NCI-H524 treated with DMSO at 0.1 percent for 48 hours (cell line): ENCODE measurements around the gene CXCL6.

Source experiments
- DNase-seq: peaks from one replicate; lab custom pipeline; 2025; lab: John Stamatoyannopoulos, UW

Gene CXCL6

DNA sequence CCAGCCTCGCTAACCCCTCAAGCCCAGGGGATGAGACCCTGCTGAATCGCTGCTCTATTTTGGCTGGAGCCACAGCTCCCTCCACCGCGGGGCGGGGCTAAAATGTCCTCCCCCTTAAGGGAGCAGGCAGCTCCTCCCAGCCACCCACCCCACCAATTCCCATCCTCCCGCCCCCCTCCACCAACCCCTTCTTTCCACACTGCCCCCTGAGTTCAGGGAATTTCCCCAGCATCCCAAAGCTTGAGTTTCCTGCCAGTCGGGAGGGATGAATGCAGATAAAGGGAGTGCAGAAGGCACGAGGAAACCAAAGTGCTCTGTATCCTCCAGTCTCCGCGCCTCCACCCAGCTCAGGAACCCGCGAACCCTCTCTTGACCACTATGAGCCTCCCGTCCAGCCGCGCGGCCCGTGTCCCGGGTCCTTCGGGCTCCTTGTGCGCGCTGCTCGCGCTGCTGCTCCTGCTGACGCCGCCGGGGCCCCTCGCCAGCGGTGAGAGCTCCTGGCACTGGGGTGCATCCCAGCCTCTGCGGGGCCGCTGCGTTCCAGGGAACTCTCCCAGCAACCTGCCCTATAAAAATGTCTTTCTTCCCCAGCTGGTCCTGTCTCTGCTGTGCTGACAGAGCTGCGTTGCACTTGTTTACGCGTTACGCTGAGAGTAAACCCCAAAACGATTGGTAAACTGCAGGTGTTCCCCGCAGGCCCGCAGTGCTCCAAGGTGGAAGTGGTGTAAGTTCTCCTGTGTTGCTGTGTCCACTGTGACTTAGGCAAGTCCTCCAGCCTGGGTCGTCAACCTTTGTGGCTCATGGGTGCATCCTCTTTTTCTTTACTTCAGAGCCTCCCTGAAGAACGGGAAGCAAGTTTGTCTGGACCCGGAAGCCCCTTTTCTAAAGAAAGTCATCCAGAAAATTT is at the start of gene CXCL6:
Gene CXCL6 (plus strand): TSS at position 306 of the 907 bp plus-strand sequence. CDS start 73 bp downstream, at position 379.
- DNase-seq = no peak

DNA sequence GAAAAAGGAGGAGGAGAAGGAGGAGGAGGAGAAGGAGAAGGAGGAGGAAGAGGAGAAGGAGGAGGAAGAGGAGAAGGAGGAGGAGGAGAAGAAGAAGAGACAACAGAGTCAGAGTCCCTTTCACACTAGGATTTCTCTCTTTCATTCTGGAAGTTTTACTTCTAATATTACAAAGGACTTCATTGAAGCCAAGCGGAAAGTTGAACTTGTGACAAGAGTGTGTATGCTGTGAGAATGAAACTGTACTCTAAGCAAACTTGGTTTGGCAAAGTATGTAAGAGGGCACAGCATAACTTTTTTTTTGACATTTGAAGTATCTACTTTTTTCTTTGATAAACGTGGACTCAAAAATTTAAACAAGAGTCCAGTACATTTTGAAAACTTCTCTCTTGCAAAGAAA is 48.1 kb upstream of the CXCL6 start:
- DNase-seq = no peak

DNA sequence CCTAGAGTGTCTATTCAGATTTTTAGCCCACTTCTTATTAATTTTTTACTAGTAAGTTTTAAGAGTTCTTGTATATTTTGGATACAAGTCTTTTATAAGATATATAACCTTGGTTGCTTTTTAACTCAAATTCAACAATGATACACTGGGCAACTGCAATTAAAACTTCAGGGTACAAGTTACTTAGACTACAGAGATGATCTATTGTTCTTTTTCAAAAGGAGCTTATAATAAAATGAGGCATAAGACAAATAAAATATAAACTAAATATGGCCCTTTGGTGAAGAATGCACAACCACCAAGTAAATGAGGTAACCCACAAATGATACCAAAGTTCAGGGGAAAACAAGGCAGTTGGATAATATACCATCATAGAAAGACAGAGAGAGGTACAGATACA is 37.6 kb upstream of the CXCL6 start:
- DNase-seq = no peak

DNA sequence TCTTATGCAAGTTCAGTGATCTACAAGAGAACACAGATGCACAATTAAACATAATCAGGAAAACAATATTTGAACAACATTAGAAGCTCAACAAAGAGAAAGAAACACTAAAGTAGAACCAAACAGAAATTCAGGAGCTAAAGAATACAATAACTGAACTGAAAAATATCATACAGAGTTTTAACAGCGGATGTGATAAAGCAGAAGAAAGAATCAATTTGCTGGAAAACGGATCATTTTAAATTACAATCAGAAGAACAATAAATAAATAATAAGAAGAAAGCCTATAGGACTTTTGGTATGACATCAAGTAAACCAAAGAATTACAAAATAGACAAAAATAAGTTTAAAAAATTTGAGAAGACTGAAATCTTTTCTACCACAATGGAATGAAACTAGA is 36.3 kb upstream of the CXCL6 start:
- DNase-seq = no peak

DNA sequence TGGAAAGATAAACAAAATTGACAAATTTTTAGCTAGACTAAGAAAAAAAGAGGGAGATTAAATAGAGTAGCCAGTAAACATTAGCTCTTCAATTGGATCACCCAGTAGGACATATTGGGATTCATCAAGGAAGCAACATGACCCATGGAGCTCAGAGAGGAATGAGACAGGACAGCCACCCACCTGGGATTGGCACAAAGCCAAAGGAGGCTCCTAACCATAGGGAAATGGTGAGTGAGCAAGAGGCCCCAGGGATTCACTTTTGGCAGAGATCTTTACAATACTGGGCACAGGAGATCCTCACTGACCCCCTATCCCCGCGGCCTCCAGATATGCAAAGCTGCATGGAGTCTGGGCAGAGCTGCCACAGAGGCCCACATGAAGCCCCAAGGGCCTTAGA is 34.8 kb upstream of the CXCL6 start:
- no peak for DNase-seq

DNA sequence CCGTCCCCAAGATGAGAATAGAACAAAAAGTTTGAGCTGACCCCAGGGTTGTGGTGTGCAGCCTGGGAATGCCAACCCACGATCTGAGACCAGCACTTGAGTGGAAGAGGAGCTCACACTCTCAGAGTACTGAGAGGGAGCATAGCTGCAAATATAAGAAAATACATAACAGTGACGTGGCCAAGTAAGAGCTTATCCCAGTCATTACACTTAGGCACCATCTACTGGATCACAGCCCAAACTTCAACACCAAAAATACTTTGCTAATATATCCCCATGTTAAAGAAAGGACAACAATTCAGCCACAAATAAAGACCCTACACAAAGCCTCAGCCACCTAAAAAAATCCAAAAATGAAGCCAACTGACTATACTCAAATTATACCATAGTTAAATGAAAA is 33.3 kb upstream of the CXCL6 start:
- DNase-seq = no peak

DNA sequence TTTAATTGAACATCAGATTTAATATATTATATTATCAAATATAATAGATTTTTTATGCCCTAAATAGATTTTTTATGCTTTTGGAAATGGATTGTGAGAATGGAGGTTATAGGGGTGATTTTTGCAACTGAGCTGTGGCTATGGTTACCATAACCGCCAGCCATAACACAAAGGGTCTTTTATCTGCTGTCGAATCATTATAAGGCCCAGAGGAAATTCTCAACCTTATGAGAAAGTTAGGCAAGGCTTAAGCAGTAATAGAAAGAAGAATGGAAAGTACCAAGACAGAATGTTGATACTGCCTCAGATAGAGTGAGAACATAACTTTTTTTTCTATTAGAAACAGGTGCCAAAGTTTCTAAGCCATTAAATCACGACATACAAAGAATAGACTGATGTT is 26.3 kb upstream of the CXCL6 start:
- no peak for DNase-seq

DNA sequence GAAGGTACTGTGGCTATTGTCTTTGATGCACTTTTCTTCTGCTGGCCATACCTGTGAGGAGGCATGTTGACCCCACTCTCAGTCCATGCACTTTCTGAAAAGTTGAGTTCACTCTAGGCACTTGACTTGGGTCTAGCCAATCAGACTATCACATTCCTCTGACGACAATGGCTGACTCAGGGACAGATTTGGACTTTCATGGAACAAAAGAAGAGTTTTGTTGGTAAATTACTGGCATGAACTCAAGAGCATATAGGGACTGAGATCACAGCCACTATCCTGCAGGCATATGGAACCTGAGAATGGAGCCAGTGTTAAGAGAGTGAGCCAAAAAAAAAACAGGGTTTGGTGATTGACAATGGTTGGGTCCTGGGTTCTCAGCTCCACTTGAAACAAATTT is 24.6 kb upstream of the CXCL6 start:
- no peak for DNase-seq

DNA sequence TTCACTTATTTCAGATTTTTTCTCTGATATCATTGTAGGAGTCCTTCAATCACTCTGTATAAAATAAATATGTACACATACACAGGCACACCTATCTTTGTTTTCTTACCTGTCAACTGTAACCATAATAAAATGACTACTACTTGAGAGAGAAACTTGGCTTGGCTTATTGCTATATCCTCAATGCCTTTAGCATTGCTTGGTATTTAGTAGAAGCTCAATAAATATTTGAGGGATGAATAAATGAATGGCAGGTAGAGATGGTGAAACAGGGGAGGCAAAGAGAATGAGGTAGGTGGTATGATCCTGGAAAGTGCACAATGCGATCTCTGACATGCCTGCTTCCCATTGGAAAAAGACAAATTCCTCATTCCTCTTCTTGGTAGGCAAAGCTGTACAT is 21.8 kb upstream of the CXCL6 start:
- DNase-seq = no peak

DNA sequence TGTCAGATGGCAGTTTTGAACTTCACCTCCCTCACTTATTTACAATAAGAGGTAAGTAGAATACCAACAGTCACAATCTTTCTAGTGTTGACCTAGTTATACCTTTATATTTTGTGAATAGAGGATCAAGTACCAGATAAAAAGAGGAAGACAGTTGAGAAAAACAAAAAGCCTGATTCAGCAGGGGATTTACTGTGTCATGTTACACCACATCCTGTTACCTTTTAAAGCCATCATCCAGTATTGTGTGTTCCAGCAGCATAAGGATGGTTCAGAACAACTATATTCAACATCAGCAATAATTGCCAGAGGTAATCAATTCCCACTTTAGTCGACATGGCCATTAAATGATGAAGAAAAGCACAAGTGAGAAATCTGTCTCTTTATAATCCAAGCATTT is 21.3 kb upstream of the CXCL6 start:
- DNase-seq = no peak

DNA sequence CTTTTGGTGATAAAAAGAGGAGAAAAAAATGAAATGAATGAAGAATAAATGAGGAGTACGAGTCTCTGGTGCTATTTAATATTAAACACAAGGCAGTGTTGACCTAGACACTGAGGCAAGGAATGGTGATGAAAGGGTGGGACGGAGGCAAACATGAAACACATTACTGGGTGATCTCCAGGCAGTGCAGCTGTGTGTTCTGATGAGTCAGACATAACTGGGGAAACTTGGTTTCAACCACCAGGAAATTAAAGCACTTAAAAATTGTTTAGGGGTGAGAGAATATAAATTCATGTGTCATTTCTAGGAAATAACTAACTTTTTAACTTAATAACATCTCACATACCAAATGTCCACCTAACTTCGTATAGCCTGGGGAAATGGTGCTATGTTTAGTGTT is 19.7 kb upstream of the CXCL6 start:
- no peak for DNase-seq

DNA sequence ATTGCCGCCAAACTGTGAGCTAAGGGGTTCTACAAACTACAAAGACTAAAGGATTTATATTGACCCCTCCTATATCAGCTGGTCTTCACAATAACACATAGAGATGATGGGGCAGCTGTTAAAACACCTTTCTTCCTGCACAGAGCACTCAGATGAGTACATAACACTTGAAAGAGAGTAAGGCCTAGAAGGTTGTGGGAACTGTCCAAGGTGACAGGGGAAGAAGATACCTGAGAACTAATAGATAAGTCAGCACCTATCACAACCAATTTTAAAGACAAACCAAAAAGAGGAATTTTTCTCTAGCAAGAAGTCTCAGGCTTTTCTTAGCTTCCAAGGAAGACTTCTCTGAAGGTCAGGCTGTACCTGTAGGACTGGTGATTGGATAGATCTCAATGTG is 19.1 kb upstream of the CXCL6 start:
- no peak for DNase-seq

DNA sequence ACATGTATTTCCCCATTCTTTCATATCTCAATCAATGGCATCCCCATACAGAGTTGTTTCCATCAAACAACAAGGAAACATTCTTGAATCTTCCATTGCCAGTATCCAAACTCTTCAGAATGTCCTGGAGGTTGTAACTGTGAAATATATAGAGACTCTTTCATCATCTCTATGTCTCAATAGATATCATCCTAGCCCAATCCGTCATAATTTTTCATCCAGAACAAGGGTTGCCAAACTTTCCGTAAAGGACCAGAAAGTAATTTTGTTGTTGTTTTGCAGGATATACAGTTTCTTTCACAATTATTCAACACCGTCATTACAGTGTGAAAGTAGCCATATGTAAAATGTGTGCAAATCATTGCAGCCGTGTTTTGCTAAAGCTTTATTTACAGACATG is 15.2 kb upstream of the CXCL6 start:
- DNase-seq = no peak

DNA sequence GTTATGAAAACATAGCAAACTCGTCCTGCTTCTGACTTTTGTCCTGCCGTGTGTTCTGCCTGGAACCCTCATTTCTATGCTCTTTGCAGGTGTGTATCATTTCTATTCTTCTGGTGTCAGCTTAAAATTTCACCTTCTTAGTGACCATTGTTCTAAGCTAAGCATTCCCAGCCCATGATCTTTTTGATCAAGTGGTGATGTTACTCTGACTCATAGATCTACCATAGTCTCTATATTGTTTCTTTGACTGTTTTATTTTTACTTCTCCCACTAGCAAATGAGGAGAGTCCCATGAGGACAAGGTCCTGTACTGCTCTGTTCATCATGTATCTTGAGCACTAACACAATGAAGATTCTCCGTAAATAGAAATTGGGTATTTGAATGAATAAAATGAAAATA is 14.1 kb upstream of the CXCL6 start:
- no peak for DNase-seq

DNA sequence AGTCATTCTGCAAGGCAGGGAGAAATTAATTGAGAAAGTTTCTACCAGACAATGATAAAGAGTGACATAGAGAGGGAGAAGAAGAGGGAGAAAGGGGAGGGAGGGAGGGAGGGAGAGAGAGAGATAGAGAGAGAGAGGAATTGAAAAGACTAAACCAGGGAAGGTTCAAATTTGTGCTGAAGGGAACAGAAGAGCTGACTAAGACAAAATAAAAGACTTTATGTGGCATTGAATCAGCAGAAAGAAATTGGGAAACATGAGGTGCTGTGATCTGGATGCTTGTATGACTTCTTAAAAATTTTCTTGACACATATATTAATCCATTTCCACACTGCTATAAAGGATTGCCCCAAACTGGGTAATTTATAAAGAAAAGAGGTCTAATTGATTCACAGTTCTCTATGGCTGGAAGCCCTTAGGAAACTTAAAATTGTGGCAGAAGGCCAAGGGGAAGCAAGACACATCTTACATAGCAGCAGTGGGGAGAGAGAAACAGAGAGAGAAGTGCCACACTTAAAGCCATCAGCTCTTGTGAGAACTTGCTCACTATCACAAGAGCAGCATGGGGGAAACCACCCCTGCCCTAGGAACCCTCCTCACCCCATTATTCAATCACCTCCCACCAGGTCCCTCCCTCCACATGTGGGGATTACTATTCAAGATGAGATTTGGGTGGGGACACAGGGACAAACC is 13.5 kb upstream of the CXCL6 start:
- DNase-seq = no peak

DNA sequence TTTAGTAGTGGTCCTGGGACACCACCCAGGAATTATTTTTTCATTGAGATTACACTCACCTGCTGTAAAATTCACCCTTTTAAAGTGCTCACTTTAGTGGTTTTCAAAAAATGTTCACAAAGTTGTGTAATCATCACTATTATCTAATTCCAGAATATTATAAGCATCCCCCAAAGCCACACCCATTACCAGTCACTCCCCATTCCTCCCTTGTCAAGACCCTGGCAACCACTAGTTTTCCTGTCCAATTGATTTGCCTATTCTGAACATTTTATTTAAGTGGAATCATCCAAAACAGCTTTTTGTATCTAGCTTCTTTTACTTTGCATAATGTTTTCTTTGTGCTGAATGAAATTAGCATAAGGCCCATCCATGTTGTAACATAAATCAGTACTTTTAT is 12.7 kb upstream of the CXCL6 start:
- DNase-seq = no peak

DNA sequence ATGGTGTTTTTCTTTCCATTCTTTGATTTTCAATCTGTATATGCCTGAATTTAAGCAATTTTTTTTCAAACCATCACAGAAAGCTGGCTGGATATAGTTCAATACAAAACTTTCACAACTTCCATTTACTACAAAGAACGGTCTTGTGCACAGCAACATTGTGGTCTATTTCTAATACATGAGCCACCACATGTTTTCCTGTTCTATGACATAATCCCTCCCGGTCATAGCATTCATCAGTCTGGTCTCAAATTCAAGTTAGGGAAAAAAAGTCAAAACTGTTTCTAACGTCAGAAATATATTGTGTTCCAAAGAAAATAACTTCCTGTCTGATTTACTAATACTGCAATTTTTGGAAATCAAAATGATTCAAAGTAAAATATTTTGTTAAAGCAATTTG is 7.5 kb upstream of the CXCL6 start:
- no peak for DNase-seq

DNA sequence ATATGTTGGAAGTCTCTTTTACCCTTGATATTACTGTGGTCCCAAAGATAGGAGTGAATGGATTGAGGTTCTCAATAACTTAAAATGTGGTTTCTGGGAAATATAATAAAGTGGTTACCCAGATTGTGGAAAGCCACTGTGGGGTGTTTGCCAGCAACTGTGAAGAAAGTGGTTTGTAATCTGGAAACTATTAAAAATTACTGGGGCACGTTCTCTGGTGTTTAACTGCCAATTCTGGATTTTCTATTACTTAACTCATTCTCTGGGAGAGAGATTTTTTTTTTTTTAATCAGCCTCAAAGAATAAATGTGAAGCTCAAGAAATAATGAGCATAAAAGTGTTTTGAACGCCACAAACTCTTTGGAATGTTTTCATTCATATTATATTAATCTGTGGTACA is 4.9 kb upstream of the CXCL6 start:
- no peak for DNase-seq

DNA sequence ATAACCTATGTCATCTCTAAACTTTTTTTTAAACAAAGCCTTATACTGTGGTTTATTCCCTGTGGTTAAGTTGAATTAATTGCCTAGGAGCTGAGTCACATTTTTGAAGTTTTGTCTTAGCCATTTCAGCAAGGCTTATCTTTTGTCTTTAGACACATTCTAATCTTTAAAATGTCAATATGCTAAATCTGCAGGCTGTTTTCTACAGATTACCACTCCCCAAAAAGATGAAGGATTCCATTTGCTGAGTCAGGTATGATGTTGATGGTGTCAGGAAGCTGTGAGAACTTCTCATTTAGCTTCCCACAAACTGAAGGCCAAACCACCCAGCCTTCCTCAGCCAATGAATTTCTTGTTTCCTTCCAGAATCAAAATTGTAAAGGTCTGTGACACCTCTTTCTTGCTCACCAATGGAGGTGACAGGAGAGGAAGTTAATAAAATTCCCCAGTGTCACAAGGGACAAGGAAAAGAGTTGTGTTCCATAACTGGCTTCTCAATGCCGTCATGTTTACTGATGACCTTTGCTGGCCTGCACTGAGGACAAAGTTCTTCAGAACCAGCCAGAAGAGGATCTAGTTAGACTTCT is 3.7 kb upstream of the CXCL6 start:
- DNase-seq = no peak

DNA sequence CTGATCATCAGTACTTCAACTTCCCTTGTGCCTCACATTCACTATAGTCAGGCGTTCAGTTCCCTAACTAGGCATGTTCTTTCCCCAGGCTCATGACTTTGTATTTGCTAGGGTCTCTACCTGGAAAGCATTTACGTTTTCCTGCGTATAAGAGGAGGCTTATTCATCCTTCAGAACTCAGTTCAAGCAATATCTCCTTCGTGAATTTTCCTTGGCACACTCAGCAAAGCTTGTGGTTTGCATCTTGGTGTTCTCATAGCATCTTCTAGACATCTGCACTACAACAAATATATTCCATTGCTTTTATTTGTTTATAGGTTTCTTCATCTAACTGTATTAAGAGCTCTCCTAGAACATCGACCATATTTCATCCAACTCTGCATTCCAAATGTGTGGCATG is 2.6 kb downstream of the CXCL6 start:
- DNase-seq = no peak

DNA sequence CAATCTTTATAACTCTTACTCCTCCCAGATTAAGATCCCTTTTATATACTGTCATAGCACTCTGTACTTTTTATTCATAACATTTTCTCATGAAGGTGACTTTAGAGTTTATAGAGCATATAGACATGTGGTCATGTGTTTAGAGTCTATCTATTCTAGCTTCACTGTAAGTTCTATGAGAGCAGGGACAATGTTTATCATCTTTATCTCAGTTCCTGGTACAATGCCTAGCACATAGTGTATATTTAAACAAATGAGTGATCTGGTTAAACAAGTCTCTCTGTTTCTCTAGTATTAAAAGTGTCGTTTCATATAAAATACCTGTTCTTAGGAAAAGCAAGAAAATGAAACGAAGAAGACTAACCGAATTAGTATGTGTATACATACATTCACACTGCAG is 3.2 kb downstream of the CXCL6 start:
- no peak for DNase-seq

DNA sequence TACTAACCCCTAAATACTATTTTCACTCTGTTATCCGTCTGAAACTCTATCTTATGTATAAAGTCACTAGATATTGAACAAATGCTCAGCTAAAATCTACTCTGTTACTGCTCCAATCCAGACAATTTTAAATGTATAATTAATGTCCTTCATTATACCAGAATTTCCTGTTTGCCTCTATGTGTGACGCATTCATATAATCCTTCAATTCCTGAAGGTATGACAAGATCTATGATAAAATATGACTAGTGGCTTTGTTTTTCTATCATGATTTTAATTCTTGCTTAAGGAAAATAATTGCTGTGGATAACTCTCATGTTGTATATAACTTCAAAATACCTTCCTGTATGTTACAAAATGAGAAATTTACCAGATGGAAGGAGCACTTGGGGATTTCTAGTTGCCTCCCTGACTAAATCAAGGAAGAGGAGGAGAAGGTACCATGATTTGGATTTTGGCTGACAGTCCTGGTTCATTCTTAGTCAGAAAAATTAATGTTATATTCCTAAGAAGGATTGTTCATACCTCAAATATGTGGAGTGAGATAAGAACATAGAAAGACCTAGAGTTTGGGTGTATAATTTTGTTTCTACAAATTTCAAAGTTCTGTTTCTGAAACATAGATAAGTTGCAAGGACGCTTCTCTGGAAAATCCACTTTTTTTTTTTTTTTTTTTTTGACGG is 4.9 kb downstream of the CXCL6 start:
- DNase-seq = no peak

DNA sequence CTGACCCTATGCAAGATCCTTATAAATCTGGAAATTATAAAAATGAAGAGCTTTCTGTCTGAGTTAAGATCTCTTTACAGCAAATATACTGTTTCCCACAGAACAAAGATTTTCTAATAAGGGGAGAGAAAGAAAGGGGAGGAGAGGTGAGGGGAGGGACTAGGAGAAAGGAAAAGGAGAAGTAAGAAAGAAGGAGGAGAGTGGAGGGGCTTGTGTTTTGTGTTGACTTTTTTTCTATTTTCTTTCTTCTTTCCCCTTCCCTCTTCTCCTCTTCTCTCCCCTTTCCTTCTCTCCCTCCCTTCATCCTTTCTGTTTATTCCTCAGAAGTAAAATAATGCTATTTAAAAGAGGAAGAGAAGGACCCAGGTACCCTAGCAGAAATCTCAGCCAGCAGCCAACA is 6.2 kb downstream of the CXCL6 start:
- no peak for DNase-seq
